HCT116 (cell line): ENCODE measurements around the gene HEBP1. TPM values are rescaled to one million over a fixed set of nuclear protein-coding genes. Genes with fewer than 3 reads are reported as not detected.

ENCODE experiments used
- ATAC-seq: fragments of 200-7000 bp; cut with Tn5 transposase; 2 replicates; pipeline ENCODE4 v1.9.1; 2020; ENCODE audit warnings: mild to moderate bottlenecking, moderate library complexity
- BruUV-seq: library from RNA; stranded (reverse); fragments of 400-500 nt; replicated peaks from 2 replicates; lab custom pipeline; 2021; lab: Mats Ljungman, UMichigan
- CTCF ChIA-PET: fragments of 300-600 bp; sonication (Branson Sonifier 250); formaldehyde crosslinking; loops from one replicate; lab custom pipeline; 2021; ENCODE audit warnings: antibody characterized with exemption; lab: Charles Lee
- POLR2A ChIA-PET: fragments of 300-600, 350-600 bp; sonication (Branson Sonifier 250); formaldehyde crosslinking; loops from one replicate; lab custom pipeline; 2021; ENCODE audit warnings: antibody characterized with exemption; lab: Charles Lee
- RAD21 ChIA-PET, 2 experiments: fragments of 300-600 bp; sonication (Branson Sonifier 250); formaldehyde crosslinking; loops; one replicate each; lab custom pipeline; 2023; ENCODE audit warnings: low total read pairs in 2 of 2; ENCODE audit not compliant: uncharacterized antibody in 2 of 2, unreplicated experiment in 2 of 2, low non-redundant PET in 1 of 2; lab: Charles Lee
- DNase-seq: peaks from one replicate; pipeline ENCODE4 v3.0.0-alpha.2; 2010; ENCODE audit warnings: low read depth, low spot score
- H2AFZ ChIP-seq: fragments of 200-600 bp; shearing (Covaris generic), sonication (generic); 2 replicates; pipeline ENCODE4 v1.6.1; 2017; ENCODE audit warnings: low read depth, mixed run types, mixed read lengths, antibody characterized with exemption, low read length; ENCODE audit not compliant: poor library complexity, severe bottlenecking
- H3K27ac ChIP-seq: 2 replicates; pipeline ENCODE4 v1.5.1; 2012; ENCODE audit warnings: low read depth, low read length
- H3K27me3 ChIP-seq: fragments of 200-600 bp; sonication (generic); 2 replicates; pipeline ENCODE4 v1.6.1; 2016; ENCODE audit warnings: mixed run types, low read length, mixed read lengths; ENCODE audit not compliant: insufficient read depth
- H3K36me3 ChIP-seq, 2 experiments: fragments of 200-500 bp in 1 of 2; fragments of 200-600 bp in 1 of 2; sonication (Bioruptor generic) in 1 of 2; sonication (generic) in 1 of 2; 2 replicates each; pipeline versions ENCODE4 v1.5.1 to v1.6.1; 2014 to 2016; ENCODE audit warnings: low read length in 2 of 2, inconsistent platforms in 1 of 2, mixed read lengths in 1 of 2, mixed run types in 1 of 2; ENCODE audit not compliant: insufficient read depth in 2 of 2, control insufficient read depth in 1 of 2
- H3K4me1 ChIP-seq, 2 experiments: fragments of 200-600 bp in 1 of 2; sonication (generic) in 1 of 2; 2 replicates each; pipeline versions ENCODE4 v1.5.1 to v1.6.1; 2012 to 2017; ENCODE audit warnings: low read length in 2 of 2, inconsistent platforms in 1 of 2, mild to moderate bottlenecking in 1 of 2, mixed read lengths in 1 of 2, mixed run types in 1 of 2, moderate library complexity in 1 of 2; ENCODE audit not compliant: insufficient read depth in 2 of 2, control insufficient read depth in 1 of 2
- H3K4me2 ChIP-seq: fragments of 200-600 bp; sonication (generic); 2 replicates; pipeline ENCODE4 v1.6.1; 2017; ENCODE audit warnings: mixed run types, low read length, mixed read lengths
- H3K4me3 ChIP-seq, 2 experiments: fragments of 200-600 bp in 1 of 2; sonication (generic) in 1 of 2; replicated peaks in 1 of 2; 2 replicates each; pipeline ENCODE4 v1.5.1; 2011 to 2016; ENCODE audit warnings: low read length in 2 of 2, control low read depth in 1 of 2, low read depth in 1 of 2, mild to moderate bottlenecking in 1 of 2, mixed read lengths in 1 of 2, mixed run types in 1 of 2
- H3K79me2 ChIP-seq: fragments of 200-600 bp; sonication (generic); 2 replicates; pipeline ENCODE4 v1.6.1; 2017; ENCODE audit warnings: mild to moderate bottlenecking, mixed run types, low read length, moderate library complexity, mixed read lengths; ENCODE audit not compliant: insufficient read depth
- H3K9ac ChIP-seq: fragments of 200-600 bp; sonication (generic); 2 replicates; pipeline ENCODE4 v1.6.1; 2016; ENCODE audit warnings: low read length, mixed read lengths
- H3K9me2 ChIP-seq: fragments of 200-600 bp; sonication (generic), shearing (Covaris generic); 2 replicates; pipeline ENCODE4 v1.6.1; 2017; ENCODE audit warnings: mixed run types, mild to moderate bottlenecking, moderate library complexity; ENCODE audit not compliant: insufficient read depth
- H3K9me3 ChIP-seq, 2 experiments: fragments of 200-500 bp in 1 of 2; fragments of 200-600 bp in 1 of 2; sonication (Bioruptor generic) in 1 of 2; sonication (generic) in 1 of 2; 2 replicates each; pipeline ENCODE4 v1.6.1; 2014 to 2017; ENCODE audit warnings: low read length in 2 of 2, mixed read lengths in 2 of 2, inconsistent platforms in 1 of 2, low read depth in 1 of 2, mild to moderate bottlenecking in 1 of 2, mixed run types in 1 of 2, moderate library complexity in 1 of 2; ENCODE audit not compliant: control insufficient read depth in 1 of 2, insufficient read depth in 1 of 2
- H4K20me1 ChIP-seq: fragments of 200-600 bp; sonication (generic), shearing (Covaris generic); 2 replicates; pipeline ENCODE4 v1.6.1; 2017; ENCODE audit warnings: mixed run types, mild to moderate bottlenecking, moderate library complexity; ENCODE audit not compliant: insufficient read depth
- CBX3 ChIP-seq: IDR thresholded peaks from 2 replicates; pipeline ENCODE4 v1.6.1; 2012; ENCODE audit warnings: low read depth
- CEBPB ChIP-seq: IDR thresholded peaks from 2 replicates; pipeline ENCODE4 v1.6.1; 2012; ENCODE audit warnings: low read depth
- EGR1 ChIP-seq: IDR thresholded peaks from 2 replicates; pipeline ENCODE4 v1.6.1; 2012; ENCODE audit warnings: low read depth
- ELF1 ChIP-seq: IDR thresholded peaks from 2 replicates; pipeline ENCODE4 v1.6.1; 2012; ENCODE audit warnings: low read depth, borderline replicate concordance
- EZH2phosphoT487 ChIP-seq: fragments of 200-600 bp; IDR thresholded peaks from 2 replicates; pipeline ENCODE4 v1.6.1; 2018; ENCODE audit warnings: antibody characterized with exemption, borderline replicate concordance
- POLR2A ChIP-seq: IDR thresholded peaks from 2 replicates; pipeline ENCODE4 v1.7.0; 2011; ENCODE audit warnings: borderline replicate concordance; ENCODE audit not compliant: insufficient read depth, insufficient read length; ENCODE audit errors: extremely low read depth
- POLR2AphosphoS5 ChIP-seq: IDR thresholded peaks from 2 replicates; pipeline ENCODE4 v1.6.1; 2011; ENCODE audit warnings: mild to moderate bottlenecking, low read depth, low read length, moderate library complexity
- RAD21 ChIP-seq: IDR thresholded peaks from 2 replicates; pipeline ENCODE4 v1.6.1; 2012; ENCODE audit warnings: low read depth, mild to moderate bottlenecking
- SIN3A ChIP-seq: IDR thresholded peaks from 2 replicates; pipeline ENCODE4 v1.6.1; 2012; ENCODE audit warnings: low read depth
- TCF7L2 ChIP-seq: IDR thresholded peaks from 2 replicates; pipeline ENCODE4 v1.7.0; 2011; ENCODE audit warnings: borderline replicate concordance, inconsistent platforms; ENCODE audit not compliant: insufficient read depth, insufficient read length; ENCODE audit errors: extremely low read depth
- ZFX ChIP-seq: fragments of 450-650 bp; IDR thresholded peaks from 2 replicates; pipeline ENCODE4 v1.6.1; 2017
- ZNF274 ChIP-seq: fragments of 200-500 bp; sonication (Bioruptor generic); IDR thresholded peaks from 2 replicates; pipeline ENCODE4 v1.6.1; 2014; ENCODE audit warnings: mild to moderate bottlenecking, low read depth, low read length, inconsistent platforms
- intact Hi-C: fragments of 100-400 bp; cut with micrococcal nuclease; formaldehyde crosslinking; loops from 2 replicates; pipeline ENCODE4 v1.10.0; 2022
- total RNA-seq: library from RNA; stranded (reverse); gene quantifications from one replicate; pipeline ENCODE4 v1.2.1, GENCODE V29; 2021; ENCODE audit not compliant: unreplicated experiment
- TF ChIP-seq, protein P1 (sequence below): IDR thresholded peaks from 2 replicates; pipeline ENCODE4 v1.6.1; 2012
- TF ChIP-seq, protein P2 (sequence below), 3 experiments: fragments of 200-600 bp in 1 of 3; sonication (generic) in 1 of 3; IDR thresholded peaks in 2 of 3; conservative IDR thresholded peaks in 1 of 3; 2 replicates each; pipeline ENCODE4 v1.5.1; 2012 to 2017; ENCODE audit warnings: low read depth in 2 of 3, low read length in 2 of 3, antibody characterized with exemption in 1 of 3, borderline replicate concordance in 1 of 3, control low read depth in 1 of 3, mild to moderate bottlenecking in 1 of 3, mixed read lengths in 1 of 3, mixed run types in 1 of 3, moderate library complexity in 1 of 3; ENCODE audit not compliant: insufficient read depth in 1 of 3
- TF ChIP-seq, protein P3 (sequence below): IDR thresholded peaks from 2 replicates; pipeline ENCODE4 v1.6.1; 2012; ENCODE audit warnings: low read depth

HEBP1 gene
- total RNA-seq, 1 experiment from 2014 or later, result 41.0 TPM

DNA sequence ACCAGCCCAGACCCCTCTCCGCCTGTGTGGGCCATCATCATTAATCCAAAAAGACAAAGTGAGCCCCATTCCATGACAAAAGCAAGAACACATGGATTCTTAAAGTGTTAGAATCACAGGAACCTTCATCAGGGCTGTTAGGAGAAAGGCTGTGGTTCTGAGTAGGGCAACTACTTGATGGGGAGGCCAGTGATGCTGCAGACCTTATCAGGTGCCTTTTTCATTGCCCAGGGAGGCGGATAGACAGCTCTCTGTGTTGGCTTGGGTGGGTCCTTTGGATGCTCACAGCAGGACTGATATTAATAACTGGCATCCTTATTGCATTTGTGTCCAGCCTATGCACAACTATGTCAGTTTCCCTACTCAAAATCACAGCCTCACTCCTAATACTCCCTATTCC is 2.3 kb downstream of the HEBP1 start:
- no TSS peak for BruUV-seq
- H2AFZ ChIP-seq, result no peak overlapping the region
- CTCF ChIA-PET, result interaction anchor here (1.0 kb wide), 1 partner anchor 14 kb away, joined by 4 read pairs; no protein-coding TSS in a partner anchor
- H3K9me3 ChIP-seq, result no peaks in the 10 kb centered on the region
- H3K27ac ChIP-seq, result no peak overlapping the region
- H3K36me3 ChIP-seq, result peaks cover 0 to 2% of the 10 kb centered on the region in 2 experiments; a peak in 1 of 4 replicates
- DNase-seq, result no peak
- POLR2A ChIA-PET, result no interaction called here
- intact Hi-C loops, result no loop called here
- peaks cover 25% of the 10 kb centered on the region for H3K79me2 ChIP-seq
- no peaks in the 10 kb centered on the region for H3K9me2 ChIP-seq
- H3K4me1 ChIP-seq, result peaks cover 3 to 18% of the 10 kb centered on the region in 2 experiments; a peak in 3 of 4 replicates
- RAD21 ChIA-PET, result no interaction called here
- H3K9ac ChIP-seq, result no peak overlapping the region
- H4K20me1 ChIP-seq, result no peaks in the 10 kb centered on the region
- no peaks in the 10 kb centered on the region for H3K27me3 ChIP-seq
- no peak for TF ChIP-seq EGR1
- no peak overlapping the region for H3K4me2 ChIP-seq
- no peak overlapping the region for H3K4me3 ChIP-seq
- no peak for ATAC-seq

DNA sequence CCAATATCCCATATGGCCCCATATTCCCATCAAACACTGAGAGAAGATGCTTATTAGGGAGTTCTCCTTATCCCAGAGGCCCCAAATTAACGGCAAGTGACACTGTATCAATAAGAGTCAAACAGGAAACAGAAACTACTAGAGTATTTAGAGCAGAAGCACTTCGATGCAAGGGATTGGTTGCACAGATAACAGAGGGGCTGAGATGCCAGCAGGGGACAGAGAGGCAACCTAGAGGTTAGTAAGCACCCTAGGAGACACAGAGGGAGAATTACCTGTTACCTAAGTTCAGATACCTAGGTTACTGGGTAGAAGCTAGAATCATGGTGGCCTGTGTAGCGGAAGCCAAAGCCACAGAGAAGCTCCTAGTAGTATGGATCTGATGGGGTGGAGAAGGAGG is 2.9 kb downstream of the HEBP1 start:
- Histone ChIP-seq H3K9me2 (no peaks in the 10 kb centered on the region), H3K9me3 (no peaks in the 10 kb centered on the region), H3K9ac (no peak overlapping the region), H3K27ac (no peak overlapping the region), H3K4me1 (peaks cover 3 to 18% of the 10 kb centered on the region in 2 experiments; a peak in 3 of 4 replicates), H3K4me2 (no peak overlapping the region), H2AFZ (no peak overlapping the region), H3K79me2 (peaks cover 25% of the 10 kb centered on the region), H4K20me1 (no peaks in the 10 kb centered on the region), H3K36me3 (no peaks in the 10 kb centered on the region; a peak in 1 of 4 replicates), H3K4me3 (no peak overlapping the region), H3K27me3 (no peaks in the 10 kb centered on the region)
- no TSS peak for BruUV-seq
- ChIA-PET RAD21 (interaction anchor here in 1 of 2 experiments (0.7 kb wide), 1 partner anchor 101 kb away, joined by 5 read pairs; no protein-coding TSS in a partner anchor), CTCF (interaction anchor here (1.0 to 1.1 kb wide), 2 partner anchors 11 to 14 kb away, joined by 4 read pairs; no protein-coding TSS in a partner anchor), POLR2A (interaction anchor here (0.9 kb wide), 1 partner anchor 9 kb away, joined by 3 read pairs; no protein-coding TSS in a partner anchor)
- ATAC-seq, result no peak
- intact Hi-C loops, result no loop called here
- DNase-seq, result no peak
- TF ChIP-seq POLR2A (no peak), CBX3 (no peak), TCF7L2 (no peak), ZFX (no peak), POLR2AphosphoS5 (no peak), SIN3A (no peak), EGR1 (no peak), CEBPB (no peak), ZNF274 (no peak), RAD21 (no peak), ELF1 (no peak), EZH2phosphoT487 (no peak)
- TF ChIP-seq, protein P1, sequence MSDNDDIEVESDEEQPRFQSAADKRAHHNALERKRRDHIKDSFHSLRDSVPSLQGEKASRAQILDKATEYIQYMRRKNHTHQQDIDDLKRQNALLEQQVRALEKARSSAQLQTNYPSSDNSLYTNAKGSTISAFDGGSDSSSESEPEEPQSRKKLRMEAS, result no peak
- TF ChIP-seq, protein P2, sequence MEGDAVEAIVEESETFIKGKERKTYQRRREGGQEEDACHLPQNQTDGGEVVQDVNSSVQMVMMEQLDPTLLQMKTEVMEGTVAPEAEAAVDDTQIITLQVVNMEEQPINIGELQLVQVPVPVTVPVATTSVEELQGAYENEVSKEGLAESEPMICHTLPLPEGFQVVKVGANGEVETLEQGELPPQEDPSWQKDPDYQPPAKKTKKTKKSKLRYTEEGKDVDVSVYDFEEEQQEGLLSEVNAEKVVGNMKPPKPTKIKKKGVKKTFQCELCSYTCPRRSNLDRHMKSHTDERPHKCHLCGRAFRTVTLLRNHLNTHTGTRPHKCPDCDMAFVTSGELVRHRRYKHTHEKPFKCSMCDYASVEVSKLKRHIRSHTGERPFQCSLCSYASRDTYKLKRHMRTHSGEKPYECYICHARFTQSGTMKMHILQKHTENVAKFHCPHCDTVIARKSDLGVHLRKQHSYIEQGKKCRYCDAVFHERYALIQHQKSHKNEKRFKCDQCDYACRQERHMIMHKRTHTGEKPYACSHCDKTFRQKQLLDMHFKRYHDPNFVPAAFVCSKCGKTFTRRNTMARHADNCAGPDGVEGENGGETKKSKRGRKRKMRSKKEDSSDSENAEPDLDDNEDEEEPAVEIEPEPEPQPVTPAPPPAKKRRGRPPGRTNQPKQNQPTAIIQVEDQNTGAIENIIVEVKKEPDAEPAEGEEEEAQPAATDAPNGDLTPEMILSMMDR (IDR thresholded peaks at IDR 0.05 in 2 of 3, conservative IDR thresholded peaks at IDR 0.05 in 1 of 3; ENCODE audit: borderline replicate concordance in 1 of 3, insufficient read depth in 1 of 3, low read depth in 2 of 3, low read length in 2 of 3), result no peak
- TF ChIP-seq, protein P3, sequence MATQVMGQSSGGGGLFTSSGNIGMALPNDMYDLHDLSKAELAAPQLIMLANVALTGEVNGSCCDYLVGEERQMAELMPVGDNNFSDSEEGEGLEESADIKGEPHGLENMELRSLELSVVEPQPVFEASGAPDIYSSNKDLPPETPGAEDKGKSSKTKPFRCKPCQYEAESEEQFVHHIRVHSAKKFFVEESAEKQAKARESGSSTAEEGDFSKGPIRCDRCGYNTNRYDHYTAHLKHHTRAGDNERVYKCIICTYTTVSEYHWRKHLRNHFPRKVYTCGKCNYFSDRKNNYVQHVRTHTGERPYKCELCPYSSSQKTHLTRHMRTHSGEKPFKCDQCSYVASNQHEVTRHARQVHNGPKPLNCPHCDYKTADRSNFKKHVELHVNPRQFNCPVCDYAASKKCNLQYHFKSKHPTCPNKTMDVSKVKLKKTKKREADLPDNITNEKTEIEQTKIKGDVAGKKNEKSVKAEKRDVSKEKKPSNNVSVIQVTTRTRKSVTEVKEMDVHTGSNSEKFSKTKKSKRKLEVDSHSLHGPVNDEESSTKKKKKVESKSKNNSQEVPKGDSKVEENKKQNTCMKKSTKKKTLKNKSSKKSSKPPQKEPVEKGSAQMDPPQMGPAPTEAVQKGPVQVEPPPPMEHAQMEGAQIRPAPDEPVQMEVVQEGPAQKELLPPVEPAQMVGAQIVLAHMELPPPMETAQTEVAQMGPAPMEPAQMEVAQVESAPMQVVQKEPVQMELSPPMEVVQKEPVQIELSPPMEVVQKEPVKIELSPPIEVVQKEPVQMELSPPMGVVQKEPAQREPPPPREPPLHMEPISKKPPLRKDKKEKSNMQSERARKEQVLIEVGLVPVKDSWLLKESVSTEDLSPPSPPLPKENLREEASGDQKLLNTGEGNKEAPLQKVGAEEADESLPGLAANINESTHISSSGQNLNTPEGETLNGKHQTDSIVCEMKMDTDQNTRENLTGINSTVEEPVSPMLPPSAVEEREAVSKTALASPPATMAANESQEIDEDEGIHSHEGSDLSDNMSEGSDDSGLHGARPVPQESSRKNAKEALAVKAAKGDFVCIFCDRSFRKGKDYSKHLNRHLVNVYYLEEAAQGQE, result no peak
